Breast epithelium (tissue), 3 donors: ENCODE results near the gene TNFAIP8L1.

Source experiments
- POLR2AphosphoS5 ChIP-seq, 3 donors: sonication (generic); formaldehyde crosslinking; IDR thresholded peaks; one replicate each; pipeline ENCODE4 v1.6.1; 2017; ENCODE audit warnings: antibody characterized with exemption in 3 of 3
- TF ChIP-seq, protein P1 (sequence below), 3 donors: fragments of 450-650 bp; IDR thresholded peaks; one replicate each; pipeline ENCODE4 v1.5.1; 2016 to 2017; ENCODE audit warnings: antibody characterized with exemption in 3 of 3, mild to moderate bottlenecking in 3 of 3, moderate library complexity in 3 of 3

GRCh38 chr19:4697304-4697703 is 58.0 kb downstream of the TNFAIP8L1 start:
- TF ChIP-seq, protein P1, sequence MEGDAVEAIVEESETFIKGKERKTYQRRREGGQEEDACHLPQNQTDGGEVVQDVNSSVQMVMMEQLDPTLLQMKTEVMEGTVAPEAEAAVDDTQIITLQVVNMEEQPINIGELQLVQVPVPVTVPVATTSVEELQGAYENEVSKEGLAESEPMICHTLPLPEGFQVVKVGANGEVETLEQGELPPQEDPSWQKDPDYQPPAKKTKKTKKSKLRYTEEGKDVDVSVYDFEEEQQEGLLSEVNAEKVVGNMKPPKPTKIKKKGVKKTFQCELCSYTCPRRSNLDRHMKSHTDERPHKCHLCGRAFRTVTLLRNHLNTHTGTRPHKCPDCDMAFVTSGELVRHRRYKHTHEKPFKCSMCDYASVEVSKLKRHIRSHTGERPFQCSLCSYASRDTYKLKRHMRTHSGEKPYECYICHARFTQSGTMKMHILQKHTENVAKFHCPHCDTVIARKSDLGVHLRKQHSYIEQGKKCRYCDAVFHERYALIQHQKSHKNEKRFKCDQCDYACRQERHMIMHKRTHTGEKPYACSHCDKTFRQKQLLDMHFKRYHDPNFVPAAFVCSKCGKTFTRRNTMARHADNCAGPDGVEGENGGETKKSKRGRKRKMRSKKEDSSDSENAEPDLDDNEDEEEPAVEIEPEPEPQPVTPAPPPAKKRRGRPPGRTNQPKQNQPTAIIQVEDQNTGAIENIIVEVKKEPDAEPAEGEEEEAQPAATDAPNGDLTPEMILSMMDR (IDR thresholded peaks at IDR 0.05), result no peak
- no peak for TF ChIP-seq POLR2AphosphoS5 (IDR thresholded peaks at IDR 0.05)
